Measurements from ENCODE around the gene NAXE.

The NAXE gene

GRCh38 chr1:156574039-156574633, 17.4 kb upstream of the NAXE start:
- Histone ChIP-seq H3F3A (ENCODE audit: insufficient read depth, low read length) (no peaks in the 10 kb centered on the region), H3K27ac (ENCODE audit: low read depth, low read length, poor library complexity, severe bottlenecking) (no peak overlapping the region), H3K4me2 (ENCODE audit: low read length) (no peak overlapping the region), H3K9me2 (ENCODE audit: low read depth, low read length) (no peaks in the 10 kb centered on the region), H3K36me3 (ENCODE audit: insufficient read depth, low read length) (no peaks in the 10 kb centered on the region), H3K27me3 (ENCODE audit: insufficient read depth, low read length) (peaks cover 9% of the 10 kb centered on the region; the same call in 1 of the 2 replicates), H3K79me2 (ENCODE audit: insufficient read depth, low read length) (no peaks in the 10 kb centered on the region), H3K9ac (ENCODE audit: low read length) (no peak overlapping the region), H4K20me1 (ENCODE audit: insufficient read depth, low read length) (no peaks in the 10 kb centered on the region), H2AFZ (ENCODE audit: low read length) (no peak overlapping the region), H3K9me3 (ENCODE audit: low read length) (no peaks in the 10 kb centered on the region), H3K4me1 (ENCODE audit: insufficient read depth, low read length, severe bottlenecking) (peaks cover 11% of the 10 kb centered on the region), H3K4me3 (ENCODE audit: low read depth, low read length, poor library complexity, severe bottlenecking) (no peak overlapping the region)
- TF ChIP-seq CTCF (IDR thresholded peaks at IDR 0.05; ENCODE audit: low read length) (no peak), EZH2 (IDR thresholded peaks at IDR 0.05; ENCODE audit: borderline replicate concordance, low read length) (no peak)

GRCh38 chr1:156577550-156577949, 14.0 kb upstream of the NAXE start:
- H3K36me3 ChIP-seq (ENCODE audit: insufficient read depth, low read length): no peaks in the 10 kb centered on the region
- no peaks in the 10 kb centered on the region for H4K20me1 ChIP-seq (ENCODE audit: insufficient read depth, low read length)
- no peaks in the 10 kb centered on the region for H3K27me3 ChIP-seq (ENCODE audit: insufficient read depth, low read length)
- no peaks in the 10 kb centered on the region for H3K9me2 ChIP-seq (ENCODE audit: low read depth, low read length)
- H3K4me1 ChIP-seq (ENCODE audit: insufficient read depth, low read length, severe bottlenecking): peaks cover 10% of the 10 kb centered on the region
- no peaks in the 10 kb centered on the region for H3K9me3 ChIP-seq (ENCODE audit: low read length)
- no peak overlapping the region for H3K4me2 ChIP-seq (ENCODE audit: low read length)
- H3K27ac ChIP-seq (ENCODE audit: low read depth, low read length, poor library complexity, severe bottlenecking): no peak overlapping the region
- H3K79me2 ChIP-seq (ENCODE audit: insufficient read depth, low read length): no peaks in the 10 kb centered on the region
- H3F3A ChIP-seq (ENCODE audit: insufficient read depth, low read length): no peaks in the 10 kb centered on the region
- H2AFZ ChIP-seq (ENCODE audit: low read length): no peak overlapping the region
- no peak overlapping the region for H3K4me3 ChIP-seq (ENCODE audit: low read depth, low read length, poor library complexity, severe bottlenecking)
- TF ChIP-seq EZH2 (IDR thresholded peaks at IDR 0.05; ENCODE audit: borderline replicate concordance, low read length): no peak
- TF ChIP-seq CTCF (IDR thresholded peaks at IDR 0.05; ENCODE audit: low read length): no peak
- H3K9ac ChIP-seq (ENCODE audit: low read length): no peak overlapping the region

DNA sequence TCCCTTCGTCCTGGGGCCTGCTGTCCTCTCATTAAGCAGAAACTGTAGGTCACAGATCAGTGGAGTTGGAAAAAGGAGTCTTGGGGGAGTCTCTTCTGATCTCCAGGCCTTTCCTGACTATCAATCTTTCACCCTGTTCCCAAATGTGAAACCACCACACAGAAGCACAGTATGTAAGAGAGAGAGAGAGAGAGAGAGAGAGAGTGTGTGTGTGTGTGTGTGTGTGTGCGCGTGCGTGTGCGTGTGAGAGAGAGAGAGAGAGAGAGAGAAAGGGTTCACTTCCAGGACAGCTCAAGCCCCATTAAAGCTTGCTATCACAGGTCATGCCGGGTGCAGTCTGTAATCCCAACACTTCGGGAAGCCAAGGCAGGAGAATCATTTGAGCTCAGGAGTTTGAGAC, 13.5 kb upstream of the NAXE start:
- Histone ChIP-seq H3K9me3 (ENCODE audit: low read length) (no peaks in the 10 kb centered on the region), H3K36me3 (ENCODE audit: insufficient read depth, low read length) (no peaks in the 10 kb centered on the region), H3K27ac (ENCODE audit: low read depth, low read length, poor library complexity, severe bottlenecking) (no peak overlapping the region), H3K27me3 (ENCODE audit: insufficient read depth, low read length) (no peaks in the 10 kb centered on the region), H3K9ac (ENCODE audit: low read length) (no peak overlapping the region), H3K9me2 (ENCODE audit: low read depth, low read length) (no peaks in the 10 kb centered on the region), H3K79me2 (ENCODE audit: insufficient read depth, low read length) (no peaks in the 10 kb centered on the region), H3K4me1 (ENCODE audit: insufficient read depth, low read length, severe bottlenecking) (peaks cover 13% of the 10 kb centered on the region), H3F3A (ENCODE audit: insufficient read depth, low read length) (no peaks in the 10 kb centered on the region), H3K4me3 (ENCODE audit: low read depth, low read length, poor library complexity, severe bottlenecking) (no peak overlapping the region), H2AFZ (ENCODE audit: low read length) (no peak overlapping the region), H3K4me2 (ENCODE audit: low read length) (no peak overlapping the region), H4K20me1 (ENCODE audit: insufficient read depth, low read length) (no peaks in the 10 kb centered on the region)
- TF ChIP-seq EZH2 (IDR thresholded peaks at IDR 0.05; ENCODE audit: borderline replicate concordance, low read length): no peak
- TF ChIP-seq CTCF (IDR thresholded peaks at IDR 0.05; ENCODE audit: low read length): no peak
